Stomach (tissue), 9 donors: ENCODE results near the gene TMEFF2. TPM values are rescaled to one million over a fixed set of nuclear protein-coding genes. Genes with fewer than 3 reads are reported as not detected.

Experiments used
- DNase-seq, 2 donors: peaks; one replicate each; pipeline versions ENCODE4 v3.0.0 to v3.0.0-alpha.2; 2013 to 2019
- H3K27ac ChIP-seq, 5 donors: fragments of 200-600 bp in 4 of 5; sonication (generic) in 4 of 5; one replicate each; pipeline ENCODE4 v1.5.1; 2013 to 2019; ENCODE audit warnings: mild to moderate bottlenecking in 1 of 5, moderate library complexity in 1 of 5
- H3K27me3 ChIP-seq, 3 donors: fragments of 200-600 bp; sonication (generic); one replicate each; pipeline ENCODE4 v1.5.1; 2017 to 2019; ENCODE audit warnings: mixed run types in 1 of 3
- H3K36me3 ChIP-seq, 4 donors: fragments of 200-600 bp; sonication (generic); 1 replicate in 3 of 4; 2 replicates in 1 of 4; pipeline ENCODE4 v1.5.1; 2016 to 2019
- H3K4me1 ChIP-seq, 4 donors: fragments of 200-600 bp; sonication (generic); one replicate each; pipeline ENCODE4 v1.5.1; 2016 to 2019
- H3K4me3 ChIP-seq, 4 donors: fragments of 200-600 bp; sonication (generic) in 3 of 4; one replicate each; pipeline ENCODE4 v1.5.1; 2016 to 2019; ENCODE audit warnings: mild to moderate bottlenecking in 1 of 4
- H3K9me3 ChIP-seq, 4 donors: fragments of 200-600 bp; sonication (generic); one replicate each; pipeline ENCODE4 v1.5.1; 2016 to 2019
- CTCF ChIP-seq, 7 experiments: fragments of 450-650 bp in 4 of 7; fragments of 200-600 bp in 3 of 7; sonication (generic) in 3 of 7; IDR thresholded peaks; one replicate each; pipeline ENCODE4 v1.5.1; 2016 to 2019; ENCODE audit warnings: antibody characterized with exemption in 7 of 7, control low read depth in 2 of 7, mild to moderate bottlenecking in 1 of 7
- EP300 ChIP-seq: sonication (generic); formaldehyde crosslinking; IDR thresholded peaks from one replicate; pipeline ENCODE4 v1.6.1; 2017; ENCODE audit warnings: antibody characterized with exemption
- POLR2A ChIP-seq, 4 donors: fragments of 450-650 bp; IDR thresholded peaks; one replicate each; pipeline ENCODE4 v1.6.1; 2016; ENCODE audit warnings: antibody characterized with exemption in 4 of 4, control low read depth in 2 of 4, mild to moderate bottlenecking in 1 of 4, moderate library complexity in 1 of 4
- POLR2AphosphoS5 ChIP-seq, 3 donors: sonication (generic); formaldehyde crosslinking; IDR thresholded peaks; one replicate each; pipeline ENCODE4 v1.6.1; 2016; ENCODE audit warnings: antibody characterized with exemption in 3 of 3
- WGBS, 5 donors: extraction: QIAGEN DNeasy Blood & Tissue Kit in 3 of 5; methylation state at CpG; one replicate each; pipeline versions ENCODE4 v1.1.5 to v1.1.7; 2013 to 2018; 5-methylcytosine and 5-hydroxymethylcytosine counted together
- intact Hi-C: fragments of 100-400 bp; cut with DNase I; formaldehyde crosslinking; loops from one replicate; pipeline ENCODE4 v1.15.1; 2023; ENCODE audit warnings: low total_unique reads
- polyA plus RNA-seq, 3 donors: library from polyadenylated mRNA; stranded (reverse); fragments of 200-250 nt; gene quantifications; one replicate each; pipeline ENCODE4 v1.2.3, GENCODE V29; 2013
- total RNA-seq, 5 donors: library from RNA; depleted of rRNA; stranded (reverse); fragments of >200 nt; gene quantifications; one replicate each; pipeline versions ENCODE4 v1.1.0 to v1.2.3, GENCODE V29; 2014 to 2016
- donor health status: healthy with polysubstance abuse.
- donor health status: Bipolar disorder and iron deficiency.
- donor health status: healthy.

The TMEFF2 gene
- total and polyA plus RNA-seq, 8 donors = 0.23 to 0.50 (median 0.37) TPM; not detected in 3

DNA sequence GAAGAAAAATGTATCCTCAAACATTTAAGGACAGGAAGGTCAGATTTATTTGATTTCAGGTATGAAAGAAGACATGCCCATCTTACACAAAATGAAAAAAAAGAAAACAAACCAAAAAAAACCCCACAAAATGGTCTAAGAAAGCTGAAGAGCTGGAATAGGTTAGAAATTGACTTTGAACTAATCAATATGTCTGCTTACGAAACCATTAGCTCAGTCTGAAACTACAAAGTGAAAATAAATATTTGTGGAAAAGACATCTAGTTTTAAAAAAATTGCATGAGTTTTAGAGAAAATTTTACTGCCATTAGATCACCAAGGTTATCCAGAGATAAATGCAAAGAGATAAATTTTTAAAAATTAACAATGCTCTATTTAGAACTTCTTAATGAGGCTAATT, 125.3 kb downstream of the TMEFF2 start:
- no peak overlapping the region for H3K27ac ChIP-seq
- no peaks in the 10 kb centered on the region for H3K9me3 ChIP-seq
- H3K4me3 ChIP-seq = no peak overlapping the region
- 85 to 100% (median 93%) methylated on average over 1 of the region's 1 CpG for WGBS, 5 donors
- H3K27me3 ChIP-seq = no peaks in the 10 kb centered on the region
- H3K4me1 ChIP-seq = peaks cover 0 to 9% (median 0%) of the 10 kb centered on the region in 4 donors
- intact Hi-C loops = no loop called here
- TF ChIP-seq POLR2AphosphoS5 (IDR thresholded peaks at IDR 0.05) (no peak), EP300 (no peak), POLR2A (IDR thresholded peaks at IDR 0.05) (no peak), CTCF (IDR thresholded peaks at IDR 0.05) (no peak)
- H3K36me3 ChIP-seq = no peaks in the 10 kb centered on the region
- DNase-seq = no peak

- intact Hi-C loops = no loop called here
- 83 to 92% (median 90%) methylated on average over 4 of the region's 4 CpGs for WGBS, 5 donors
Measured at GRCh38 chr2:192068966-192069365, 125.8 kb downstream of the TMEFF2 start.

DNA sequence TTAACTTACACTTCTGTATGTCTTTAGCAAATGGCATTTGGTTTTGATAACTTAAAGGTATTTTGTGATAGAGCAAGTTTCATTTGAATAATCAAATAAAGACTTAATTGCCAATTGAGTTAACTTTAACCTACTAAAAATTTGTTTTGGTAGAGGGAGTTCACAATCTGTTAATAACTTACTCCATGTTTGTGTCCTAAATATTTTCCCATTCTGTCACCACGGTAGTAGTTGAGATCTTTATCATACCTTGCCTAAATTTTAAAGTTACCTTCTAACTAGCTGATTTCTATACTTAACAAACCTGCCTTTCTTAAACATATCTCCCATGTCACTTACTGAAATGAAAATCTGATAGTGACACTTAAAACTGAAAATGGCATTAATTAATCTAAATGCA, 127.1 kb downstream of the TMEFF2 start:
- H3K4me3 ChIP-seq = no peak overlapping the region
- WGBS, 5 donors = 29 to 68% (median 47%) methylated on average over 1 of the region's 1 CpG
- TF ChIP-seq CTCF (IDR thresholded peaks at IDR 0.05) = no peak
- TF ChIP-seq POLR2A (IDR thresholded peaks at IDR 0.05) = no peak
- no peak for TF ChIP-seq EP300
- no peak for TF ChIP-seq POLR2AphosphoS5 (IDR thresholded peaks at IDR 0.05)
- H3K4me1 ChIP-seq = peaks cover 0 to 4% (median 0%) of the 10 kb centered on the region in 4 donors
- no peak overlapping the region for H3K27ac ChIP-seq
- intact Hi-C loops = no loop called here
- H3K36me3 ChIP-seq = no peaks in the 10 kb centered on the region
- no peaks in the 10 kb centered on the region for H3K27me3 ChIP-seq
- H3K9me3 ChIP-seq = no peaks in the 10 kb centered on the region
- no peak for DNase-seq

More at GRCh38 chr2:192068966-192069365, 125.8 kb downstream of the TMEFF2 start:
- Histone ChIP-seq H3K27me3 (no peaks in the 10 kb centered on the region), H3K9me3 (no peaks in the 10 kb centered on the region), H3K4me1 (peaks cover 0 to 9% (median 0%) of the 10 kb centered on the region in 4 donors), H3K4me3 (no peak overlapping the region), H3K36me3 (no peaks in the 10 kb centered on the region), H3K27ac (no peak overlapping the region)
- no peak for DNase-seq
- TF ChIP-seq POLR2AphosphoS5 (IDR thresholded peaks at IDR 0.05) (no peak), CTCF (IDR thresholded peaks at IDR 0.05) (no peak), EP300 (no peak), POLR2A (IDR thresholded peaks at IDR 0.05) (no peak)

GRCh38 chr2:192064459-192064858, 130.3 kb downstream of the TMEFF2 start:
- TF ChIP-seq CTCF (IDR thresholded peaks at IDR 0.05) (no peak), POLR2AphosphoS5 (IDR thresholded peaks at IDR 0.05) (no peak), POLR2A (IDR thresholded peaks at IDR 0.05) (no peak), EP300 (no peak)
- DNase-seq = no peak
- intact Hi-C loops = no loop called here
- Histone ChIP-seq H3K27ac (no peak overlapping the region), H3K4me1 (no peaks in the 10 kb centered on the region), H3K36me3 (no peaks in the 10 kb centered on the region), H3K27me3 (no peaks in the 10 kb centered on the region), H3K4me3 (no peak overlapping the region), H3K9me3 (no peaks in the 10 kb centered on the region)
- 88 to 92% (median 92%) methylated on average over 2 of the region's 2 CpGs for WGBS, 5 donors
